GM15510 (cell line): ENCODE results near the gene NFIB.

Experiments
- POLR2A ChIP-seq: IDR thresholded peaks from 3 replicates; pipeline ENCODE4 v1.6.1; 2011; ENCODE audit warnings: borderline replicate concordance; ENCODE audit not compliant: insufficient read length; ENCODE audit errors: extremely low read depth

NFIB gene

DNA sequence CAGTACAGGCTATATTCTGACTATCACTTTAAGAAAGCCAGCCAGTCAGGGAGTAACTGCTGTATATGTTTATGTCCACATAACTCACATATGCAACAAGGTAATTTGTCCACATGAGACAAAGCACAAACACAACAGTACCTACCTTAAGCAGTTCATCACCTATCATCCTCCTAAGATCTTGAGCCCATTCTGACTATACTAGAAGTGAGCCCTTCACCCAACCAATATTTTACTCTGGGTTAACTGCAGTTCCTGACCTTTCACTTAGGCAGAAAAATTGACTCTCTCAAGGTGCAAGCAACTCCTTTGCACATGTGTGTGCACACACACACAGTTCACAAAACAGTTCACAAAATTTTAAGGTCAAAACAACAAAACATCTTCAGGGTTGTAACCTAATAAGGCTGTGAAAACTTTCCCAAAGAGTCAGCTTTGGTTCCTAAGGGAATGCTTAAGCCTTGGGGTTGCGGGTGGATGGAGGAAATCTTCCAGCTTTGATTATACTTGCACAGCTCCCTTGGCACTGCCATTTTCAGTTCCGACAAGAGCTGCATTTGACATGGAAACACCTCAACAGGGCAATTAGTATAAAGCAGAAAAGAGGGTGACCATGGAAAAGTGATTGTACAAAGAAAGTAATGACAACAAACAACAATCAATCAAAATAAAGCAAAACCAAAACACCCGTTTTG lies 215.3 kb downstream of the NFIB start:
- no peak for TF ChIP-seq POLR2A

GRCh38 chr9:14097666-14098415 lies 216.1 kb downstream of the NFIB start:
- no peak for TF ChIP-seq POLR2A

DNA sequence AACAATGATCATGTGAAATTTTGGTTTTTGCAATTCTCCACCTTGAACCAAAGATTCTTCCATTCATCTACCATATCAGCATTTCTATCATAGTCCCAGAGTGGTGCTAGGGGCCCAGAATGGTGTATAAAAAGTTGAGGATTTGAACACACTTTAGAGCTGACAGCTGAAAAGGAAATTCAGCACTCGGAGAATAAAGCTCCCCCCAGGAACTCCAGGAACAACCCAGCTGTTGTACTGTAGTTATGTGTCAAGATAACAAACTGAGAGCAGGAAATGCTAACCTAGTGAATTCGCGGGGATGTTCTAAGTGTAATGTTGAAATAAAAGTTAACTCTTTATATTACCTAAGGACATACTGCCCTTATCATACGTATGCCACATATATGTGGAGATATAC lies 216.7 kb downstream of the NFIB start:
- TF ChIP-seq POLR2A, result no peak

DNA sequence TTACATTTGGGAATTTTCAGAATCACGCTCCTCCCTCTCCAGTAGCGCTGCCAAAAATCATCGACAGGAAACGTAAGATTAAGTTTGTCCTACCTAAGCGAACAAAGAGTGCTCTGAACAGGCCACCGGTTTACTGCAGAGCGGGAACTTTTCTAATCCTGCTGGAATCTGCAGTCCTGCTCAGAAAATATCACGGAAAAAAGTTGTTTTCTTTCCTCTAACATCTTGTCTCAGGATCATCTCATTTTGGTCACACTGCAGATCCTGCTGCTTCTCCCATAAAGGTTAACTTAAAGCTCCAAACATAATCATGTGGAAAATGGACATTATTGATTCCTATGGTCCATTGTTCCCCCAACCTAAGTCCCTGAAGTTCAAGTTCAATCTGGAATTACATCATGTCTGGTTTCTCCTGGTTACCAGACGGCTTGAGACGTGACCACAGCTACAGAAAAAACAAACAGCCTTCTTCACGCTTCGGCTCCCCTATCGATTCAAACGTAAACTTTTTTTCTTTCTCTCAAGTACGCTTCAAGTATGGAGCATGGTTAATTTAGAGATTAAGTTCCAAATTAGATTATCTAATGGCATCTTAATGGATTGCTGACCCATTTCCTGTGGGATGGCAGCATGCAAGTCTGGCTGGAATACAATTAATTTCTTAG lies 217.6 kb downstream of the NFIB start:
- no peak for TF ChIP-seq POLR2A

GRCh38 chr9:14095277-14095676 lies 218.7 kb downstream of the NFIB start:
- no peak for TF ChIP-seq POLR2A

DNA sequence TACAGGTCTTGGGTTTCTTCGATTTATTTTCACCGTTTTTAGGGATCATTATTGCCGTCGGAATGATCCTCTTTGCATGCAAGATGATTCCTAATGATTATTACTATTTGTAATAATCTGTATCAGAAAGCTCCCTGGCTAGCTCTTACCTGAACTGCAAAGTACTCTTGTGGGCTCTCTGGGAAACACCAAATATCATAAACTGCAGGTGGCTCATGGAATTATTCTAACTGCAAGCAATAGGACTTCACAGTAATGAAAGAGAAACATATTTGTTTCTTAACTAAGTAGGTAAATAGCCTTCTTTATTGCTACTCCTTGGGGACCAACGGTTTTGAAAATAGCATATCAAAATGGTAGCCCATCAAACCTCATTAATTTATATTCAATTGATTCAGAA lies 219.4 kb downstream of the NFIB start:
- no peak for TF ChIP-seq POLR2A

- TF ChIP-seq POLR2A, result no peak
Observed at GRCh38 chr9:14092344-14092743, 221.6 kb downstream of the NFIB start.

DNA sequence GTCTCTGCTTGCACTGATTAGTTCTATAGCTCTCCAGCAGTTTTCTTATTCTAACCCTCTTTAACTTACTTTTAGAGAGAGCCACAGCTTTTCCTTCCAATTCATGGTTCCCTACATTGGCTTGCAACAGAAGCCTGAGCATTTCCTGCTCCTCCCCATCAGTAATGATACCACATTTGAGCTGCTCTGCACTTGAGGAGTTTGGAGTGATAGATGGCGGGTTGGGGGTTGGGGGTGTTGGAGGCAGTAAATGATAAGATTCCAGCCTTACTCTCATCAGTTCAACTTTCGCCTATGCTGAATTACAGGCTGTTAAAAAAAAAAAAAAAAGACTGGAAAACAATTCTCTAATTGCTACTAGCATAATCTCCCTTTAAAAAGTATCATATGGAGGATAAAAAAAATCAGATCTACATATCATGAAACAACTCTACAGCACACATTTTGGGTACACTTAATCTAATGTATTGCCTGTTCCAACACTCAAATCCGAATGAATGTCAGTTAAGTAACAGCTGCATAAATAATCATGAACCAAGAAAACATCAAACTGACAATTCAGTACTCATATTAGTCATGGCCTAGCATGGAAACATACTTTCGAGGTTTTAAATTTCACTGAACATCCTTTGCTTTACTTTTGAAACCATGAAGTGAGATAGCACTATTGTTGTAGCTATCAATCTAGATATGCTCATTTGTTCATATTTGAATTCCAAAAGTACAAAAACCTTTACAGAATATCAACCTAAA lies 224.7 kb downstream of the NFIB start:
- TF ChIP-seq POLR2A, result no peak

GRCh38 chr9:14087576-14087975 lies 226.4 kb downstream of the NFIB start:
- TF ChIP-seq POLR2A, result no peak

DNA sequence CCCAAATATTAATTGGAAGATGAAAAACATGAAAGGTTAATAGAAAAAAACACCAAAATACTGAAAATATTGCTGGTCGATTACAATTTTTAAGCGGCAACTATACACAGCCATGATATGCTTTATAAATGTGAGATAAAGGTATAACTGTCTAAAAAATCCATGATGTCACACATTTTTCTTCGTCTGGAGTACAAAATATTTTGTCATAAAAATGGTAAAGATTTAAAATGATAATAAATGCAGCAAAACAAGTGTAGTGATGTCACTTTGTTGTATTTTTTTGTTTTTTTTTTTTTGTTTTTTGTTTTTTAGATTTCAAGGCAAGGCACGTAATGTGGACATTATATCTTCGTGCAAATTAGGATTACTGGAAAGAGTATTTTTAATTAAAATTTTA lies 227.4 kb downstream of the NFIB start:
- TF ChIP-seq POLR2A, result no peak

- TF ChIP-seq POLR2A, result no peak
Observed at GRCh38 chr9:14085810-14086209, 228.1 kb downstream of the NFIB start.

- no peak for TF ChIP-seq POLR2A
Observed at GRCh38 chr9:14084867-14085266, 229.1 kb downstream of the NFIB start.

- no peak for TF ChIP-seq POLR2A
Observed at GRCh38 chr9:14083366-14083765, 230.6 kb downstream of the NFIB start.

- no peak for TF ChIP-seq POLR2A
Observed at GRCh38 chr9:14082732-14083131, 231.2 kb downstream of the NFIB start.

DNA sequence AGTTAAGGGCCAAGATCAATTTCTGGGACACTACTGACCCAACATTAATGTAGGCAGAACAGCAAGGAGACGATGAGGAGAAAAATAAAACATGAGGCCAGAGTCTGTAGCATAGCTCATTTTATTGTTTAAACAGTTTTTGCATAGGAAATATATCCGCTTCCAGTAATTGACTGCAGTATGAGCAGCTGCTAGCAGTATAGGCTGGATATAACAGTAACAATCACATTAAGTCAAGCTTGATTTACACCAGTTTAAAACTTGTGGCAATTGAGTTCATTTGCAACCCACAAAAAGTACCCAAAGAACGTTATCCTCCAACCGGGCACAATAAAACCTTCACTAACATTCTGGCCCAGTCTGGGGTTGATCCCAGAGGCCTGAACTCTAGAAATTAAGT lies 232.2 kb downstream of the NFIB start:
- TF ChIP-seq POLR2A, result no peak
